Astrocyte (in vitro differentiated cells and primary cell): ENCODE data around the gene FAM162B. TPM values are rescaled to one million over a fixed set of nuclear protein-coding genes. Genes with fewer than 3 reads are reported as not detected.
"Not testable (repeated sequence)": the region's sequence is repeated elsewhere in the genome, so short reads cannot be mapped to it uniquely, and the experiment has no call there.

Experiments used
- DNase-seq: peaks from one replicate; pipeline ENCODE4 v3.0.0-alpha.2; 2010; ENCODE audit warnings: low read depth
- FAIRE-seq: peaks from 2 replicates; lab custom pipeline; 2011; peaks lifted over from hg19 to GRCh38; lab: Jason Lieb, UNC
- H2AFZ ChIP-seq: 2 replicates; pipeline ENCODE4 v1.6.0; 2012; ENCODE audit warnings: low read depth, low read length, inconsistent platforms
- H3K27ac ChIP-seq: 2 replicates; pipeline ENCODE4 v1.5.1; 2011; ENCODE audit warnings: low read depth, low read length, inconsistent platforms
- H3K27me3 ChIP-seq: 2 replicates; pipeline ENCODE4 v1.6.0; 2011; ENCODE audit warnings: low read length, inconsistent platforms; ENCODE audit not compliant: insufficient read depth
- H3K36me3 ChIP-seq: 2 replicates; pipeline ENCODE4 v1.5.1; 2011; ENCODE audit warnings: low read length, inconsistent platforms; ENCODE audit not compliant: insufficient read depth
- H3K4me1 ChIP-seq: 2 replicates; pipeline ENCODE4 v1.5.1; 2011; ENCODE audit warnings: low read length, inconsistent platforms; ENCODE audit not compliant: insufficient read depth
- H3K4me2 ChIP-seq: 2 replicates; pipeline ENCODE4 v1.6.0; 2012; ENCODE audit warnings: low read length, inconsistent platforms
- H3K4me3 ChIP-seq: 2 replicates; pipeline ENCODE4 v1.5.1; 2011; ENCODE audit warnings: low read depth, mild to moderate bottlenecking, low read length, inconsistent platforms; ENCODE audit not compliant: insufficient read depth
- H3K79me2 ChIP-seq: 2 replicates; pipeline ENCODE4 v1.6.0; 2012; ENCODE audit warnings: mild to moderate bottlenecking, low read length, inconsistent platforms; ENCODE audit not compliant: insufficient read depth
- H3K9ac ChIP-seq: 2 replicates; pipeline ENCODE4 v1.6.0; 2012; ENCODE audit warnings: mild to moderate bottlenecking, low read length, inconsistent platforms
- H3K9me3 ChIP-seq: 2 replicates; pipeline ENCODE4 v1.5.1; 2012; ENCODE audit warnings: low read depth, mild to moderate bottlenecking, low read length, inconsistent platforms; ENCODE audit not compliant: insufficient read depth
- H4K20me1 ChIP-seq: 2 replicates; pipeline ENCODE4 v1.6.0; 2012; ENCODE audit warnings: low read length, inconsistent platforms; ENCODE audit not compliant: insufficient read depth
- H3K27ac Mint-ChIP-seq: one replicate; pipeline ENCODE4 v1.8.0; 2021; ENCODE audit warnings: mild to moderate bottlenecking, mixed read lengths; ENCODE audit not compliant: unreplicated experiment
- H3K27me3 Mint-ChIP-seq: one replicate; pipeline ENCODE4 v1.8.0; 2021; ENCODE audit warnings: low read depth, mixed read lengths; ENCODE audit not compliant: unreplicated experiment
- H3K36me3 Mint-ChIP-seq: one replicate; pipeline ENCODE4 v1.8.0; 2021; ENCODE audit warnings: low read depth, mixed read lengths; ENCODE audit not compliant: unreplicated experiment
- H3K4me1 Mint-ChIP-seq: one replicate; pipeline ENCODE4 v1.8.0; 2021; ENCODE audit warnings: low read depth, mixed read lengths; ENCODE audit not compliant: unreplicated experiment
- H3K4me3 Mint-ChIP-seq: one replicate; pipeline ENCODE4 v1.8.0; 2021; ENCODE audit warnings: mild to moderate bottlenecking, moderate library complexity, mixed read lengths; ENCODE audit not compliant: unreplicated experiment
- H3K9me3 Mint-ChIP-seq: one replicate; pipeline ENCODE4 v1.8.0; 2021; ENCODE audit warnings: mild to moderate bottlenecking, mixed read lengths; ENCODE audit not compliant: unreplicated experiment
- EZH2 ChIP-seq: IDR thresholded peaks from 2 replicates; pipeline ENCODE4 v1.6.1; 2012; ENCODE audit warnings: mild to moderate bottlenecking, low read length, inconsistent platforms; ENCODE audit not compliant: insufficient read depth
- total RNA-seq: library from RNA; stranded (reverse); gene quantifications from 2 replicates; pipeline ENCODE4 v1.2.1, GENCODE V29; 2021
- TF ChIP-seq, protein P1 (sequence below): IDR thresholded peaks from 2 replicates; pipeline ENCODE4 v1.5.1; 2011; ENCODE audit warnings: low read depth, mild to moderate bottlenecking, inconsistent platforms, low read length, moderate library complexity; ENCODE audit not compliant: insufficient read depth

FAM162B gene
- total RNA-seq, 1 donor from 2014 or later, result not detected

DNA sequence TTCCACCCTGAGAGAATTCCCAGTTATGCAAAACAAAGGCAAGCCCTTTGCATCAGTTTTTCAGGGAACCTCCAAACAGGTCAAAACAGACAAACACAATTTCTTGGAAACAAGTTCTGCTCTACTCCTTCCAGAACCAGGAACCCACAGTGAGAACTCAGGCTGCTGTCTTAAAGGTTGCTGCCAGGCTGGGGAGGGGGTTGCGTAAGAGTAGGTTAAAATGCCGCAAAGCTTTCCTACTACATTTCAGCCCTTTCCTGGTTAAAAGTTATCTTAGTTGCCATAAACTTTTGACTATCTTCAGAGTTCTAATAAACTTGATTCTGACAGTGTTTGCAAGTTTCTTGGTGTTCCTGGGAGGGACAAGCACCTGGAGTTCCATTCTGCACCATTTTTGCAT is 50.8 kb downstream of the FAM162B start:
- Histone ChIP-seq H3K4me1 (no peaks in the 10 kb centered on the region), H3K9ac (no peak overlapping the region), H3K9me3 (no peaks in the 10 kb centered on the region), H3K27ac (no peak overlapping the region), H3K36me3 (peaks cover 11% of the 10 kb centered on the region), H4K20me1 (no peaks in the 10 kb centered on the region), H3K4me2 (no peak overlapping the region), H3K79me2 (no peaks in the 10 kb centered on the region), H3K27me3 (no peaks in the 10 kb centered on the region), H2AFZ (no peak overlapping the region), H3K4me3 (no peak overlapping the region)
- no peak overlapping the region for H3K27ac Mint-ChIP-seq
- no peak overlapping the region for H3K4me3 Mint-ChIP-seq
- TF ChIP-seq, protein P1, sequence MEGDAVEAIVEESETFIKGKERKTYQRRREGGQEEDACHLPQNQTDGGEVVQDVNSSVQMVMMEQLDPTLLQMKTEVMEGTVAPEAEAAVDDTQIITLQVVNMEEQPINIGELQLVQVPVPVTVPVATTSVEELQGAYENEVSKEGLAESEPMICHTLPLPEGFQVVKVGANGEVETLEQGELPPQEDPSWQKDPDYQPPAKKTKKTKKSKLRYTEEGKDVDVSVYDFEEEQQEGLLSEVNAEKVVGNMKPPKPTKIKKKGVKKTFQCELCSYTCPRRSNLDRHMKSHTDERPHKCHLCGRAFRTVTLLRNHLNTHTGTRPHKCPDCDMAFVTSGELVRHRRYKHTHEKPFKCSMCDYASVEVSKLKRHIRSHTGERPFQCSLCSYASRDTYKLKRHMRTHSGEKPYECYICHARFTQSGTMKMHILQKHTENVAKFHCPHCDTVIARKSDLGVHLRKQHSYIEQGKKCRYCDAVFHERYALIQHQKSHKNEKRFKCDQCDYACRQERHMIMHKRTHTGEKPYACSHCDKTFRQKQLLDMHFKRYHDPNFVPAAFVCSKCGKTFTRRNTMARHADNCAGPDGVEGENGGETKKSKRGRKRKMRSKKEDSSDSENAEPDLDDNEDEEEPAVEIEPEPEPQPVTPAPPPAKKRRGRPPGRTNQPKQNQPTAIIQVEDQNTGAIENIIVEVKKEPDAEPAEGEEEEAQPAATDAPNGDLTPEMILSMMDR, result no peak
- no peak for TF ChIP-seq EZH2
- peaks cover 16% of the 10 kb centered on the region for H3K36me3 Mint-ChIP-seq
- no peaks in the 10 kb centered on the region for H3K4me1 Mint-ChIP-seq
- no peaks in the 10 kb centered on the region for H3K9me3 Mint-ChIP-seq
- no peak for DNase-seq
- H3K27me3 Mint-ChIP-seq, result no peaks in the 10 kb centered on the region
- FAIRE-seq, result no peak

DNA sequence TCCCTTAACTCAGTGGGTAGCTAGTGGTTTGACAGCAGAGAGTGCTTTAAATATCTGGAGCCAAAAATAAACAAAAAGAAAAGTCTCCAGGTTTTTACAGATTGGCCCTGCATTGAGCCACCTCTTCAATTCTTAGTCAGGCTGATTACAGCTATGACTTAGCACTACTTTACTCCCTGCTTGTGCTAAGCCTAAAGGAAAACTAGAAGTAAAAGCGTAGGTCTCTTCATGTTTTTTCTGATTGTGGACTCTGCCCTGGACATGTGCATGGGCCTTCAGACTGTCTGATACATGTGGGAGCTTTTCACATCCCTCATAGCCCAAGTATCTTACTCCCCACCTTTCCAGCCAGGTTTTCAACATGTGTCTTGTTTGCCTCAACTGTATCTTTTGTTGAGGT is 51.2 kb downstream of the FAM162B start:
- no peaks in the 10 kb centered on the region for H4K20me1 ChIP-seq
- no peak overlapping the region for H3K4me3 ChIP-seq
- H3K4me2 ChIP-seq, result no peak overlapping the region
- H3K36me3 ChIP-seq, result peaks cover 11% of the 10 kb centered on the region
- no peak overlapping the region for H2AFZ ChIP-seq
- H3K27me3 ChIP-seq, result no peaks in the 10 kb centered on the region
- Mint-ChIP-seq H3K27ac (no peak overlapping the region), H3K4me1 (no peaks in the 10 kb centered on the region), H3K27me3 (no peaks in the 10 kb centered on the region), H3K36me3 (peaks cover 17% of the 10 kb centered on the region), H3K9me3 (no peaks in the 10 kb centered on the region), H3K4me3 (no peak overlapping the region)
- H3K9me3 ChIP-seq, result no peaks in the 10 kb centered on the region
- H3K27ac ChIP-seq, result no peak overlapping the region
- TF ChIP-seq EZH2, result no peak
- TF ChIP-seq, protein P1, result no peak
- no peaks in the 10 kb centered on the region for H3K4me1 ChIP-seq
- no peaks in the 10 kb centered on the region for H3K79me2 ChIP-seq
- FAIRE-seq (no peak), DNase-seq (no peak)
- no peak overlapping the region for H3K9ac ChIP-seq

DNA sequence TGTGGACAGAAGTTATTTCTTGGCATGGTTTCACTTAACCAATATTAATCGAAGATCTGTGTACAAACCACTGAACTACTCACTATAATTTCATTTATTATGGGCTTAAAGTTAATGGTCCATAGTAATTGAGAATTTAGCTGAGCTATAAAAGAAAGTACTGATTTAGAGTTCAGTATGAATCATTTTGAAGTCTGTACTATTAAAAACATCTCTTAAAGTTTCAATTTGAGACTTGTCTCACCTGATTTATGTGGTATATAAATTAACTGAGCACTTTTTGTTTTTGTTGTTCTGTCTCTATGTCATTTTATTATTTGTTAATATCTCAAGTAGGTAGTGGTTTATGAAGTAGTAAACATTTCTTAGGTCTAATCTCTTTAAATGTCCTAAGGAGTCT is 59.6 kb downstream of the FAM162B start:
- H3K27ac ChIP-seq, result no peak overlapping the region
- no peaks in the 10 kb centered on the region for H3K4me1 ChIP-seq
- H3K9me3 ChIP-seq, result no peaks in the 10 kb centered on the region
- no peak overlapping the region for H2AFZ ChIP-seq
- no peak overlapping the region for H3K4me2 ChIP-seq
- no peaks in the 10 kb centered on the region for H3K79me2 ChIP-seq
- H3K27ac Mint-ChIP-seq, result no peak overlapping the region
- H3K4me1 Mint-ChIP-seq, result no peaks in the 10 kb centered on the region
- H3K9ac ChIP-seq, result no peak overlapping the region
- no peak overlapping the region for H3K4me3 Mint-ChIP-seq
- TF ChIP-seq EZH2, result no peak
- TF ChIP-seq, protein P1, result no peak
- H4K20me1 ChIP-seq, result no peaks in the 10 kb centered on the region
- H3K27me3 Mint-ChIP-seq, result no peaks in the 10 kb centered on the region
- peaks cover 5% of the 10 kb centered on the region for H3K36me3 Mint-ChIP-seq
- H3K9me3 Mint-ChIP-seq, result no peaks in the 10 kb centered on the region
- no peaks in the 10 kb centered on the region for H3K27me3 ChIP-seq
- H3K4me3 ChIP-seq, result no peak overlapping the region
- H3K36me3 ChIP-seq, result peaks cover 8% of the 10 kb centered on the region
- no peak for DNase-seq
- FAIRE-seq, result no peak

DNA sequence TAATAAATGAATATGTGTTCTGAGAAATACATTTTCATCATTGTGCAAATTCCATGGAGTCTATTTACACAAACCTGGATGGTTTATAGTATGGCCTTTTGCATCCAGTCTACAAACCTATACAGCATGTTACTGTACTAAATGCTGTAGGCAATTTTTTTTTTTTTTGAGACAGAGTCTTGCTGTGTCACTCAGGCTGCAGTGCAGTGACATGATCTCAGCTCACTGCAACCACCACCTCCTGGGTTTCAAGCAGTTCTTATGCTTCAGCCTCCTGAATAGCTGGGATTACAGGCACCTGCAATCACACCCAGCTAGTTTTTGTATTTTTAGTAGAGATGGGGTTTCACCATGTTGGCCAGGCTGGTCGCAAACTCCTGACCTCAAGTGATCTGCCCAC is 61.6 kb downstream of the FAM162B start:
- not testable (repeated sequence) for H3K36me3 Mint-ChIP-seq, H3K9me3 ChIP-seq, H3K27ac Mint-ChIP-seq, FAIRE-seq, H3K27me3 Mint-ChIP-seq, H2AFZ ChIP-seq, H3K4me1 ChIP-seq, H3K4me2 ChIP-seq, H3K27me3 ChIP-seq, H3K4me1 Mint-ChIP-seq, H3K79me2 ChIP-seq, H3K4me3 ChIP-seq, H3K27ac ChIP-seq, DNase-seq, H3K9ac ChIP-seq, H4K20me1 ChIP-seq, H3K4me3 Mint-ChIP-seq, H3K9me3 Mint-ChIP-seq
- peaks cover 13% of the 10 kb centered on the region for H3K36me3 ChIP-seq
